Fibroblast of mammary gland (primary cell): ENCODE data around the gene SLC22A15.

Source experiments
- DNase-seq: peaks from one replicate; pipeline ENCODE4 v3.0.0-alpha.2; 2010; ENCODE audit warnings: low read depth
- H3K4me3 ChIP-seq: 2 replicates; pipeline ENCODE4 v1.5.1; 2011; ENCODE audit warnings: low read depth, mild to moderate bottlenecking, low read length, moderate library complexity; ENCODE audit not compliant: control insufficient read depth
- CTCF ChIP-seq: conservative IDR thresholded peaks from 2 replicates; pipeline ENCODE4 v1.5.1; 2011; ENCODE audit warnings: low read depth, low read length, inconsistent platforms; ENCODE audit not compliant: control insufficient read depth, insufficient read depth

Gene SLC22A15

DNA sequence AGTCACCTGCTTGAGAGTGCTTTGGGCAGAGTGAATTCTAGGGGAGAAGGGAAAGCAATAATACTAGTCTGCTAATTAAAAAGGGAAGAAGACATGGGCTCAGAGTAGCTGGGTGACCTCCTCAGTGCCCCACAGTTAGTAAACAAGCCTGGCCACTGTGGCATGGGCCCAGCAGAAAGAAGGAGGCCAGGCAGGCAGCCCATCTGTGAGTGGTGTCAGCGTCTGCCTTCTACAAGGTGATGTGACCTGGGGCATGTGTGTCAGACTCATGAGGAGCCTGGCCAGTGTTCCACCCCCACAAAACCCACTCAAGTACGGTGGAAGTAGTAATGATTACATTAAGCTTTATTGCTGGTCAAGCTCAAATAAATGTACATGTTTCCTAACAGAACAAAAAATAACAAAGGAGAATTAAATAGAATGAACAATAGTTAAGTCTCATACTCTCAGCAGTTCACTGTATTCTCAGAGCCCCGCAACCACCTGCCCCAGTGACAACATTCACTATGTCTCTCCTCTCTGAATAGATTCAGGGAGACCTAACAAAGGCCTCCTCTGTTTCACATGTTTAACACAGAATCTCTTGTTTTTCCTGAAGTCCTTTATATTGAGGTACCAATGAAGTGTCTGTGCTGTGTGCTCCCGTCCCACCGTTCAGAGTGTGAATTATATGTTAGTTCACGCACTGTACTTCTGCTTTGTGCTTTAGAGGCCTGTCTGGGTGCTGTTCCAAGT, 32.5 kb downstream of the SLC22A15 start:
- DNase-seq = no peak
- no peak overlapping the region for H3K4me3 ChIP-seq
- no peak for TF ChIP-seq CTCF

- DNase-seq = no peak
- no peak for TF ChIP-seq CTCF
- H3K4me3 ChIP-seq = no peak overlapping the region
These were observed 36.4 kb downstream of the SLC22A15 start for GRCh38 chr1:116012716-116013115.

GRCh38 chr1:116015679-116016078, 39.4 kb downstream of the SLC22A15 start:
- TF ChIP-seq CTCF = no peak
- H3K4me3 ChIP-seq = no peak overlapping the region
- DNase-seq = no peak

GRCh38 chr1:116018007-116018406, 41.7 kb downstream of the SLC22A15 start:
- no peak for TF ChIP-seq CTCF
- DNase-seq = no peak
- no peak overlapping the region for H3K4me3 ChIP-seq

- no peak overlapping the region for H3K4me3 ChIP-seq
- DNase-seq = no peak
- no peak for TF ChIP-seq CTCF
These were observed 43.4 kb downstream of the SLC22A15 start for GRCh38 chr1:116019653-116020253.

GRCh38 chr1:116020668-116021272, 44.5 kb downstream of the SLC22A15 start:
- peak; percentile 68 for DNase-seq
- no peak overlapping the region for H3K4me3 ChIP-seq
- peak; percentile 67 for TF ChIP-seq CTCF
